GM06990 (cell line): ENCODE results near the gene CEP164.

Source experiments
- DNase-seq: peaks from one replicate; pipeline ENCODE4 v3.0.0-alpha.2; 2011; ENCODE audit not compliant: insufficient read length; ENCODE audit errors: extremely low read depth
- H3K27me3 ChIP-seq: replicated peaks from 2 replicates; pipeline ENCODE4 v1.6.0; 2011; ENCODE audit warnings: low read length; ENCODE audit not compliant: control insufficient read depth, insufficient read depth
- H3K36me3 ChIP-seq: 2 replicates; pipeline ENCODE4 v1.5.1; 2011; ENCODE audit warnings: low read length; ENCODE audit not compliant: control insufficient read depth, insufficient read depth
- H3K4me3 ChIP-seq: replicated peaks from 2 replicates; pipeline ENCODE4 v1.5.1; 2011; ENCODE audit warnings: low read depth, mild to moderate bottlenecking, control low read depth, low read length
- TF ChIP-seq, protein P1 (sequence below): IDR thresholded peaks from 2 replicates; pipeline ENCODE4 v1.5.1; 2011; ENCODE audit warnings: low read length, control low read depth, mild to moderate bottlenecking, inconsistent platforms; ENCODE audit not compliant: insufficient read depth, poor library complexity, severe bottlenecking

CEP164 gene

DNA sequence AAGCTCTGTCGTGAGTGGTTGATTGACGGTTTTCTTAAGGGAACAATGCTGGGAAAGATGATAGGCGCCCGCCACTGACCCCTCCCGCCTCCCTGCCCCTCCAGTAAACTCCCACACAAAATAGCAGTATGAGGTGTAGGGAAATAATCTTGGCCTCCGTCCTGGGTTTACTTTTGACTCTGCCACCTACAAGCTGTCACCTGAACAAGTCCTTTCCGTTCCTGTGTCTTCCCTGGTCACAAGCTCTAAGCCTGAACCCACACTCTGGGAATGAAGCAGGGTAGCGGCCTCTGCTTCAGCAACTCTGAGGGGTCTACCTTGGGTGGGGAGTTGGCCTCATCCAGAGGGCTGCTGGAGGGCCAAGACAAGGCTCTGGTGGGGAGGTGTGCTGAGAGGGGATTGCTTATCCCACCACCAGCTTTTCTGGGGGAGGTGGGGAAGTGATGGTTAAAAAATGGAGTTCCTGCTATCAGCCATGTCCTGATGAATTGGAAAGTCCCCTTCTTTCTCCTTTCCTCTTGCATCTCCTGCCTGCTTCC is 87.8 kb downstream of the CEP164 start:
- DNase-seq: no peak
- no peaks in the 10 kb centered on the region for H3K27me3 ChIP-seq
- TF ChIP-seq, protein P1, sequence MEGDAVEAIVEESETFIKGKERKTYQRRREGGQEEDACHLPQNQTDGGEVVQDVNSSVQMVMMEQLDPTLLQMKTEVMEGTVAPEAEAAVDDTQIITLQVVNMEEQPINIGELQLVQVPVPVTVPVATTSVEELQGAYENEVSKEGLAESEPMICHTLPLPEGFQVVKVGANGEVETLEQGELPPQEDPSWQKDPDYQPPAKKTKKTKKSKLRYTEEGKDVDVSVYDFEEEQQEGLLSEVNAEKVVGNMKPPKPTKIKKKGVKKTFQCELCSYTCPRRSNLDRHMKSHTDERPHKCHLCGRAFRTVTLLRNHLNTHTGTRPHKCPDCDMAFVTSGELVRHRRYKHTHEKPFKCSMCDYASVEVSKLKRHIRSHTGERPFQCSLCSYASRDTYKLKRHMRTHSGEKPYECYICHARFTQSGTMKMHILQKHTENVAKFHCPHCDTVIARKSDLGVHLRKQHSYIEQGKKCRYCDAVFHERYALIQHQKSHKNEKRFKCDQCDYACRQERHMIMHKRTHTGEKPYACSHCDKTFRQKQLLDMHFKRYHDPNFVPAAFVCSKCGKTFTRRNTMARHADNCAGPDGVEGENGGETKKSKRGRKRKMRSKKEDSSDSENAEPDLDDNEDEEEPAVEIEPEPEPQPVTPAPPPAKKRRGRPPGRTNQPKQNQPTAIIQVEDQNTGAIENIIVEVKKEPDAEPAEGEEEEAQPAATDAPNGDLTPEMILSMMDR: no peak
- H3K4me3 ChIP-seq: no peak overlapping the region
- H3K36me3 ChIP-seq: peaks cover 2% of the 10 kb centered on the region; the same call in 1 of the 2 replicates

DNA sequence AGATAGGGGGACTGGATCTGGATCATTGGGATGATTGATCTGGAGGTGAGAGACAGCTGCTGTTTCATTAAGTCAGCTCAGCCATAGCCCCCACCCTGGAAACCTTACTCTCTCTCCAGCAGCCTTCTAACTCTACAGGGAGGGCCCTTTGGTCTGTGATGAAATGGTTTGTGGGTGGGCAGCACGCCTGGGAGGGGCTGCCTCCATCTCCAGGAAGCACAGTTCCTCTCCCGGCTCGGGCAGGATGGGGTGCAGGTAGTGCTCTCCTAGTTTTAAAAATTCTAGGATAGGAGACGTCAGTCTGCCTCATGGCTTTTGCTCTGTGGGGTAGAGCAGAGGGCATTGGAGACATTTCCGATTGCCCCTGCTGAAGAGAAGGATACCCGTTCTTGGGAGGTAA is 89.7 kb downstream of the CEP164 start:
- Histone ChIP-seq H3K4me3 (no peak overlapping the region), H3K36me3 (no peaks in the 10 kb centered on the region), H3K27me3 (no peaks in the 10 kb centered on the region)
- TF ChIP-seq, protein P1: no peak
- no peak for DNase-seq

DNA sequence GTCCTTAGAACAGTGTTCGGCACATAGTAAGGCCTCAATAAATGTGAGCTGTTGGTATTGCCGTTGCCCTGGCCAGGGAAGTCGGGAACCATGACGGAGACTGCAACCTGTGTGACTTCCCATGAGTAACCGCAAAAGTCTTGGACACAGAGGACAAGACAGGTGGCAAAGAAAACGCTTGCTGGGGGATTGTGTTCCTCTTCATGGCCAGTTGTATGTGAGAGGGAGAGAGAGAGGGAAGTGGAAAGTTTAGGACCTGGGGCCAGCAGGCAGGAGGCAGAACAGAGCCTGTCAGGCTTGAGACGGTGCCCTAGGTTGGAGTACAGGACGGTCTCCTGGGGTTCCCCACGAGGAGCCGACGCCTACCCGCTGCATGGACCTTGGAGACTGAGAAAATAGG is 90.2 kb downstream of the CEP164 start:
- no peaks in the 10 kb centered on the region for H3K36me3 ChIP-seq

DNA sequence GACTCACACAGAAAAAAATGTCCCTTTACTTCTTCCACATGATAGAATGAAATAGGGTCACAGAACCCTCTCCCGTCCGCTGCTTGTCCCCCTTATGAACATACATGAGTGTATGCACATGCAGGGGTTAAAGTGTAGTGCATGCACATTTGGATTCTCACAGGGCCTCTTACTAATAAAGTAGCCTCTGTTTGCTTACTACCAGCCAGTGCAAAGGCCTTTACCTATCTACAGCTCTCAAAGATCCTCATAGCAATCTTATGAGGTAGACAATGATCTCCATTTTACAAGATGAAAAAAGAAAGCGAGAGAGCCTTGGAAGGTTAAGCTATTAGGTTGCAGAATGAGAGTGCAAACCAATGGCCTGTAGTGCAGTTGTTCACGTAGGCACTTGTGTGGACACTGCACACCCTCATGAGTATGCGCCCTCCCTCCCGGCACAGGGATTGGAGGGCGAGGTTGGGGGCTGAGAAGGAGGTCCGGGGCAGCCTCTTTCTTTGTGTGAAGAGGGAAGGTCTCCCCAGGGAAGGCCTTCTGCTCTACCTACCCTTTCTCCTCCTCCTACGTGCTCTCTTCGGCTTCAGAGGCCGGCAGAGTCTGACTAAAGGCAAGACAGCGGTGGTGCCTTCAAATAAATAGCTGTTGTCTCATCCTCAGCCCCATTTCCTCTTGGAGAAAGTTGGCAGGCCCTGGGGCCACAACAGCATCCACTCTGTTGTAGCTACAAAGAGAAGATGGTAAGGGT is 91.3 kb downstream of the CEP164 start:
- Histone ChIP-seq H3K36me3 (no peaks in the 10 kb centered on the region), H3K4me3 (no peak overlapping the region), H3K27me3 (no peaks in the 10 kb centered on the region)
- no peak for DNase-seq
- TF ChIP-seq, protein P1: no peak

More for the DNA sequence above, 90.2 kb downstream of the CEP164 start:
- H3K4me3 ChIP-seq: no peak overlapping the region
- TF ChIP-seq, protein P1: no peak
- DNase-seq: no peak
- H3K27me3 ChIP-seq: no peaks in the 10 kb centered on the region

DNA sequence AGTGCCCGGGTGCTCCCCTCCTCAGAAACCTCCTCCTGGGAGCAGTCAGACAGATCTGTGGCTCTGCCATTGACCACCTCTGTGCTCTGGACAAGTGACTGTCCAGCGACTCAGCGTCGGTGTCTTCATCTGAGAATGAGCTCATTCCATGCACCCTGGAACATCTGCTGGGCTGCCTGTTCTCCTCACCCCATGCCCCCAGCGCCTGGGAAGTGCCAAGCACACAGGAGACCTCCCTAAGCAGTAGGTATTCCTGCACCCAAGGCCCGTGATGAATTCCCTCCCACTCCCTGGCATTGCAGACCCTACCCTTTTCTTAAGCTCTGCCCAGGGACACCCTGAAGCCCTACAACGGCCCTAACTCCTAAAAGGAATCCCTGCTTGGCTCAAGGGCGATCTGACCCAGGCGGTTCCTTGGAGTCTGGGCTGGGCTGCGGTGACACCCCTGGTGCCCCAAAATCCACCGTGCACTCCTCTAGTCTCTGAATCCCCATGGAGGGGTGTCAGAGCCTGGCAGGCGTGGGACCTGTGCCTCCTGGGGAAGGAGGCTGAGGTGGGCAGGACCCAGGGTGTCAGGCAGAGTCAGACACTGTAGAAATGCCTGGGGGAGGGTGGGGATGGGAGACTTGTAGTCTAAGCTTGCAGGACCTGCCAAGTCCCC is 92.0 kb downstream of the CEP164 start:
- Histone ChIP-seq H3K27me3 (no peaks in the 10 kb centered on the region), H3K4me3 (no peak overlapping the region), H3K36me3 (no peaks in the 10 kb centered on the region)
- TF ChIP-seq, protein P1: no peak
- DNase-seq: no peak
